NCI-H1417 (cell line): ENCODE results near the gene TRIM41.

Experiments
- DNase-seq, 3 experiments: peaks; one replicate each; lab custom pipeline; 2025; lab: John Stamatoyannopoulos, UW

TRIM41 gene

GRCh38 chr5:181233088-181233800 is 10.2 kb downstream of the TRIM41 start:
- no peak for DNase-seq

- no peak for DNase-seq
These were observed 10.8 kb downstream of the TRIM41 start for GRCh38 chr5:181233801-181234454.

- no peak for DNase-seq
These were observed 11.6 kb downstream of the TRIM41 start for GRCh38 chr5:181234455-181235306.

GRCh38 chr5:181235323-181235688 is 12.2 kb downstream of the TRIM41 start:
- no peak for DNase-seq

- no peak for DNase-seq
These were observed 12.7 kb downstream of the TRIM41 start for GRCh38 chr5:181235689-181236366.

- DNase-seq = no peak
These were observed 13.4 kb downstream of the TRIM41 start for GRCh38 chr5:181236471-181236870.

- no peak for DNase-seq
These were observed 14.0 kb downstream of the TRIM41 start for GRCh38 chr5:181236954-181237641.

- DNase-seq = no peak
These were observed 14.8 kb downstream of the TRIM41 start for GRCh38 chr5:181237729-181238385.

GRCh38 chr5:181239062-181239663 is 16.1 kb downstream of the TRIM41 start:
- no peak for DNase-seq

GRCh38 chr5:181241393-181241975 is 18.4 kb downstream of the TRIM41 start:
- DNase-seq = no peak

- no peak for DNase-seq
These were observed 19.0 kb downstream of the TRIM41 start for GRCh38 chr5:181242031-181242451.

- DNase-seq = no peak
These were observed 20.0 kb downstream of the TRIM41 start for GRCh38 chr5:181243018-181243563.

- no peak for DNase-seq
These were observed 20.7 kb downstream of the TRIM41 start, which contains the start of gene RACK1 for GRCh38 chr5:181243564-181244343. Gene RACK1 (minus strand): TSS chr5:181243906. CDS start chr5:181243800, 106 bp downstream.

GRCh38 chr5:181245427-181246275 is 22.6 kb downstream of the TRIM41 start:
- no peak for DNase-seq

- DNase-seq = no peak
These were observed 23.4 kb downstream of the TRIM41 start for GRCh38 chr5:181246276-181247049.

- DNase-seq = no peak
These were observed 25.2 kb downstream of the TRIM41 start for GRCh38 chr5:181248277-181248676.

GRCh38 chr5:181255276-181255675 is 32.2 kb downstream of the TRIM41 start:
- no peak for DNase-seq
